GM19455 (cell line): ENCODE results near the gene EPSTI1.

Source experiments
- ATAC-seq: cut with Tn5 transposase; IDR thresholded peaks from one replicate; pipeline ENCODE4 v1.9.1; 2021; ENCODE audit not compliant: unreplicated experiment

The EPSTI1 gene

GRCh38 chr13:42855410-42855809 lies 136.6 kb downstream of the EPSTI1 start:
- no peak for ATAC-seq

DNA sequence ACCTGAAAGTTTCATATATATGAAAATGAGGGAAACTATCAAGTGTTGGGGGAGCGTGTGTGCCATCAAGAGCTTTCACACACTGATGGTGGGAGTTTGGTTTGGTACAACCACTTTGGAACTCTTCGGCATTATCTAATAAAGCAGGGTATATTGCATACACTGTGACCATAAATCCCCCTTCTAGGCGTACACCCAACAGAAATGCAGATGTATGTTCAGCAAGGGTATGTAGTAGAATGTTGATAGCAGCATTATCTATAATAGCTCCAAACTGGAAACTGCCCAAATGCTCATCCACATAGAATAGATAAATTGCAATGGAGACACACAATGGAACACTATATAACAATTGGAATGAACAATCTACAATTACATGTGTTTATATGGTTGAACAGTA lies 139.9 kb downstream of the EPSTI1 start:
- ATAC-seq = no peak

DNA sequence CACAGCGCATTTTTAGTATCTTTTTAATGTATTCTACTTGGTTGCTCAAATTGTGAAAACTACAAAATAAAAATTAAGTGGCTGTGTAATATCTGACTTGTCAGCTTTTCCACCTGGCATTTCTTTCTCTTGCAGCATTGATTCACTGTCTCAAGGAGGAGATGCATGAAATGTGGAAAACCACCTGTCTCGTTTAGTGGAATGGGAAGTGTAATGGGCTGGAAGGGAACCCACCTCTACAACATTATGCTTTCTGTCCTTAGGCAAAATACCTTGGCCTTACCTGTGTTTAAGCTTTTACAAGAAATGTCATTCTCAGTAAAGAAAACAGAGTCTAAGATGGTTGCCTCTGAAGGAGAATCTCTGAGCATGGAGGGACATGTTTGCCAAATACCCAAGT lies 142.8 kb downstream of the EPSTI1 start:
- no peak for ATAC-seq

- no peak for ATAC-seq
Measured at GRCh38 chr13:42847891-42848663, 144.0 kb downstream of the EPSTI1 start.

DNA sequence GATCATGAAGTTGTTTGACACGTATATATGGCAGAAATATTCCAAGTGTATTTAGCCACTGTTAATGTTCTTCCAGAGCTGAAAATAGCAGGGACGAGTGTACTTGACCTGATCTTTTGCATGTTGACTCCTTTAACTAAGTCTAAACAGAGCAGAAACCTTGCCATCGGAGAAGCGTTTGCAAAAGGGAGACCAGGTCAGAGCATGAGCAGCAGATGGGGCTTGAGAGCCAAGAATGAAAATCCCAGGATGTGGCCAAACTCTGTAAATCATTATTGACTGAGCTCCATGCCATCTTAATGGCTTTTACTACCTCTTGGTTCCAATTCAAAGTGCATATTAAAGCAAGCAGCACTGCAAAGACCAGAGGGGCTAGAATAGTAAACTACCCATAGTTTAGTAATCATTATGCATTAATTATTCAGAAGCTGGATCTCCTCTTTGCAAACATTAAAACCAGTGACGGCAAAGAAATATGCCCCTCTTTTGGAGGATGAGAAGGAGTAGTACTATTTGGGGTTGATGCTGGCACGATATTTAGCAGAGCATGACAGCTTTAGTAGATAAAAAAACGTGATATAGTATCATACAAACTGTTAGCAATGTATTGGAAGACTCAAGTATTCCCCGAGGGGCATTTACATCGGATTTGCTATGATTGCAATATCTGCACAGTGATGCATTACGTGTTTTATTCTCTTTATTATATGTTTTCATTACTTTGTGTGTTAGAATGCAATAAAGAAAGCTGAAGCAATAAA lies 154.9 kb downstream of the EPSTI1 start:
- no peak for ATAC-seq
